HUES64 (cell line): Measurements from ENCODE around the gene RNASE3.
A peak's percentile ranks its signal among the peaks of the same experiment; 100 is the strongest.
"Not testable (repeated sequence)": the region's sequence is repeated elsewhere in the genome, so short reads cannot be mapped to it uniquely, and the experiment has no call there.

Experiments used
- H3K27ac ChIP-seq: 2 replicates; pipeline ENCODE4 v1.7.0; 2013; ENCODE audit warnings: low read depth, low read length, inconsistent platforms
- H3K27me3 ChIP-seq: 2 replicates; pipeline ENCODE4 v1.6.1; 2013; ENCODE audit warnings: mild to moderate bottlenecking, low read length; ENCODE audit not compliant: insufficient read depth
- H3K36me3 ChIP-seq: 2 replicates; pipeline ENCODE4 v1.6.1; 2013; ENCODE audit warnings: mild to moderate bottlenecking, low read length; ENCODE audit not compliant: insufficient read depth
- H3K4me1 ChIP-seq: 2 replicates; pipeline ENCODE4 v1.6.1; 2013; ENCODE audit warnings: mild to moderate bottlenecking, low read length, moderate library complexity; ENCODE audit not compliant: insufficient read depth
- H3K4me3 ChIP-seq: 2 replicates; pipeline ENCODE4 v1.5.1; 2013; ENCODE audit warnings: mild to moderate bottlenecking, low read length, moderate library complexity
- H3K9ac ChIP-seq: 2 replicates; pipeline ENCODE4 v1.6.1; 2013; ENCODE audit warnings: mild to moderate bottlenecking, low read depth, low read length
- H3K9me3 ChIP-seq: 2 replicates; pipeline ENCODE4 v1.6.1; 2013; ENCODE audit warnings: low read depth, low read length; ENCODE audit not compliant: insufficient read depth
- WGBS: fragments of 150-250, 120-280 bp; methylation state at CpG from one replicate; pipeline ENCODE4 v1.1.7; 2013; ENCODE audit warnings: missing lambda C conversion rate; 5-methylcytosine and 5-hydroxymethylcytosine counted together

RNASE3 gene

DNA sequence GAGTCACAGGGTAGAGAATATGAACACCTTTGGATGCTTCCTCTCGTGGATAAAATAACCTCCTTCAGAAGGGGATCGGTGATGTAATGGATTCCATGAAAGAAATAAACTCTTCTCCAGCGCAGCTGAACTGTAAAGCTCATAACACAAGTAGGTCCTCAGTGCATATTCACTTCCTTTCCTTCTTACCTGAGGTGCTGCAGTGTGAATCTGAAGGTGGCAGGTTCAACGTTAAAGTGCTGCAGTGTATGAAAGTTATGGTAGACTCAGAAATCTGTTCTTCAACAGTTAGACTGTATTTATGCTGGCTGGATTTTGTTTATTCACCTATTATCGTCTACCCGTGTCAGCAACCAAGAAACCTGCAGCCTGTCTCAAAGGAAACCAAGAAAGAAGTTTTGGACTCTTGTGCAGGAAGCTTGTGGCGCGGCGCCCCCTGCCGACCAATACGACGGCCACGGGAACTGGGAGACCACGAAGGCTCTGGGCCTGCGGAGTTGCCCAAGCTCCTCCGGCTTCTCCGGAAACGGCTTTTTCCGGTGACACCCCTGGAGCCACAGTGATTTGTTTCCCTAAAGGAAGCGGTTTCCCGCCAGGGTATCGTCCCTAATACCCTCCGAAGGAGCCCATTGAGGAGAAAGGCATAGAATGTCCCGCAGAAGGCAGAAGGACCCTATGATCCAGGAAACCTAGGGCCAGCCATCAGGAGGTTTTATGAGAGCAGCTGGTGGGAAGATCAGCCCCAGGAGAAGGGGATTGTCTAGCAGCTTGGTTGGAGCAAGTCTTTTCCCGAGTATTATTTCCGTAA lies 17.6 kb upstream of the RNASE3 start:
- no peaks in the 10 kb centered on the region for H3K4me1 ChIP-seq
- 23% methylated on average over 24 of the region's 26 CpGs for WGBS

DNA sequence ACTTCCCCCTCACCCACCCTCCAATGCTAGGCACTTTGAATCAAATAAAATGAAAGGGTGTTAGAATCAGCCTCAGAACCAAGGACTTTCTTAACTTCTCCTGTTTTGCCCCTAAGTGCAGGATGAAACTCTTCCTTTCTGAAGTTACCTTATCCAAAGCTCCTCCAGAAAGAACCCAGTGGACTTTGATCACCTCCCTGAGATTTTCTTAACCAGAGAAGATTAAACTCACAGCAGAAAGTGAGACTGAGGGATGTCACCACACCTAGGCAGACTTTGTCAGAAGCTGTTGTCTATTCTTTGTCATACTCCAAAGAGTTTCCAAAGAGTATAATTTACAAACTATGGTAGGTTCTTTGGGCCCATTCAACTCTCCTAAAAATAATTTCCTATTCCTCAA lies 14.2 kb upstream of the RNASE3 start:
- Histone ChIP-seq H3K9ac (no peak overlapping the region), H3K4me1 (no peaks in the 10 kb centered on the region), H3K27ac (no peak overlapping the region), H3K27me3 (peaks cover 22% of the 10 kb centered on the region), H3K4me3 (no peak overlapping the region), H3K36me3 (no peaks in the 10 kb centered on the region), H3K9me3 (no peaks in the 10 kb centered on the region)

More for the DNA sequence above, 17.6 kb upstream of the RNASE3 start:
- Histone ChIP-seq H3K27me3 (peaks cover 17% of the 10 kb centered on the region; the same call in 1 of the 2 replicates), H3K4me3 (peak overlapping the region; percentile 50), H3K9ac (peak overlapping the region; percentile 46; the same call in 1 of the 2 replicates), H3K27ac (no peak overlapping the region), H3K9me3 (no peaks in the 10 kb centered on the region), H3K36me3 (no peaks in the 10 kb centered on the region)

DNA sequence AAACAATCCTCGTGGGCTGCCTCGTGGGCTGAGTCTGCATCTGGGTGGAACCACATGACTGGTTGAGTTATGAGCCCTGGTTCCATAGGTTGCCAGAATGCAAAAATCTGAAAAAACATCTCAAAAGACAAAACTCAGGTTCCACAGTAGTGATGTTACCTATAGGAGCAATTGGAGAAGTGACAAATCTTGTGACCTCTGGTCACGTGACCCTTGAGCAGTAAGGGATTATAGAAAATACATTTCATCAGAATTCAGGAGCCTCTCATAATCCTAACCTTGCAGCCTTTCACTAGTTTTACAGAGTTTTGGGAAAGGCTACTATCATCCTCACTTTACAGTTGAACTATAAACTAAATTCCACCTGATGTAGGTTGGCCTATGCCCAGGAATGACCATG lies 12.5 kb upstream of the RNASE3 start:
- H3K27ac ChIP-seq: no peak overlapping the region
- H3K27me3 ChIP-seq: peaks cover 22% of the 10 kb centered on the region
- WGBS: 88% methylated on average over 2 of the region's 3 CpGs

DNA sequence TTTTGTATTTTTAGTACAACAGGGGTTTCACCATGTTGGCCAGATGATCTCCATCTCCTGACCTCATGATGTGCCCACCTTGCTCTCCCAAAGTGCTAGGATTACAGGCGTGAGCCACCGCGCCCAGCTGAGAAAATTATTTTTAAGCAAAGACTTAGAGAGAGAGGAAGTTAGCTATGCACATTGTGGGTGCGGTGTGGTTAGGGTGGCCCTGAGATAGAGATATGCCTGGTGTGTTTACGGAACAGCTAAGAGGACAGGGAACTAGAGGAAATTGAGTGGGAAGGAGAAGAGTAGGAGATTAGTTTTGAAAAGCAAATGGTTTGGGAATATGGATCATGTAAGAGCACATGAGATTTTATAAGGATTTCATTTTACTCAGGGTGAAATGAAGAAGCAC lies 10.0 kb upstream of the RNASE3 start:
- not testable (repeated sequence) for H3K9me3 ChIP-seq, H3K27ac ChIP-seq, H3K4me3 ChIP-seq, H3K36me3 ChIP-seq, H3K4me1 ChIP-seq, H3K9ac ChIP-seq
- WGBS: 92% methylated on average over 5 of the region's 5 CpGs
- peaks cover 13% of the 10 kb centered on the region for H3K27me3 ChIP-seq

More for the DNA sequence above, 12.5 kb upstream of the RNASE3 start:
- Histone ChIP-seq H3K9me3 (no peaks in the 10 kb centered on the region), H3K36me3 (no peaks in the 10 kb centered on the region), H3K4me1 (no peaks in the 10 kb centered on the region), H3K9ac (no peak overlapping the region), H3K4me3 (no peak overlapping the region)

DNA sequence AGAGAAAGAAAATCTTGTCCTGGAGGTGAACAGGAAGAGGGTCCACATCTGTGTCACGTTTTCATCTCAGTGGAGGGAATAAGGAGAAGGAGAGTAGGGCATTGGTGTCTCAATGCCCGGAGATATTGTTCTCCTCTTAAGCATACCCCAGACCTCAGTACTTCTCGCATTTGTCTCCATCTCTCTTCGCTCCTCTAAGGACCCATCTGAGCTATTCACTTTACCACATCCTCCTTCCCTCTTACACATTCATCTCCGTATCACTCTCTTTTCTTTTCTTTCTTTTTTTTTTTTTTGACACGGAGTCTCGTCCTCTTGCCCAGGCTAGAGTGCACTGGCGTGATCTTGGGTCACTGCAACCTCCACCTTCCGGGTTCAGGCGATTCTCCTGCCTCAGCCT lies 8.4 kb upstream of the RNASE3 start:
- not testable (repeated sequence) for H3K9me3 ChIP-seq, H3K4me3 ChIP-seq, H3K4me1 ChIP-seq, H3K27ac ChIP-seq, H3K36me3 ChIP-seq, H3K9ac ChIP-seq
- H3K27me3 ChIP-seq: peaks cover 13% of the 10 kb centered on the region
- no CpG with 5 or more reads among the region's 10 CpGs for WGBS

DNA sequence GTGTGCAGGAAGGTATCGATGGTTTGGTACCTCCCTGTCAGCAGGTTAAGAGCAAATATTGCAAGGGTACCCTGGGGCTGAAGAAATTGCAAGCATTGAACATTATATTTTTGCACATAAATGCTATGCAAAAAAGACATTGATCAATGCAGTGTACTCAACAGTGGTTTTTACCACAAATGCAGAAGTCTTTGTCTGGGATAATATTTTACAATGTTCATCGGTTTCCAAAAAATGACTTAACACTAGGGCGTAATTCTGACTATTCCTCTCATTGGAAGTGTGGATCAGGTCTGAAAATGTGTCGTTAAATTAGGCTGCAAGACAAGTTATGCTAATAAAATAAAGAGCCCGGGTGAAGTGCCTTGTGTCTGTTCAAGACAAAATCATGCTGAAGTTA lies 2.8 kb upstream of the RNASE3 start:
- not testable (repeated sequence) for H3K9me3 ChIP-seq, H3K36me3 ChIP-seq, H3K4me3 ChIP-seq, H3K9ac ChIP-seq, H3K27ac ChIP-seq, H3K4me1 ChIP-seq
- H3K27me3 ChIP-seq: peaks cover 11% of the 10 kb centered on the region; the same call in 1 of the 2 replicates
- 94% methylated on average over 5 of the region's 5 CpGs for WGBS

DNA sequence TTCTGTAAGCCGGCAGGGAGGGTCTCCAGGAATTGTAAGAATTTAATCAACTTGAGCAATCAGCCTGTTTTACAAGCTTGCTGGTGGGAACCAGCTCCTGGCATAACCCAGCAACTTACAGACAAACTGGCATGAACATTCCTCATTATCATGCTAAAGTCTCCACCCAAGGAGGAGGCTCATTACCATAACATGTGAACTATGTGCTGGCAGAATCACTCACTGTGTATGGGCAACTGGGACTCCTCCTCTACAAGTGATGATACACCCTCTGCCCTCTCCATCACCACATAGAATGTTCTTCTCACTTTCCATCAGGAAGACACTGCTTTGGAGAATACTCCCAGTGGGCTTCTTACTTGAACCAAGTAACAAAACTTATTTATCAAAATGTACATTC lies 4.1 kb downstream of the RNASE3 start:
- not testable (repeated sequence) for H3K36me3 ChIP-seq, H3K27ac ChIP-seq, H3K27me3 ChIP-seq, H3K9me3 ChIP-seq, H3K4me3 ChIP-seq, H3K9ac ChIP-seq, H3K4me1 ChIP-seq
- WGBS: 90% methylated on average over 1 of the region's 1 CpG

DNA sequence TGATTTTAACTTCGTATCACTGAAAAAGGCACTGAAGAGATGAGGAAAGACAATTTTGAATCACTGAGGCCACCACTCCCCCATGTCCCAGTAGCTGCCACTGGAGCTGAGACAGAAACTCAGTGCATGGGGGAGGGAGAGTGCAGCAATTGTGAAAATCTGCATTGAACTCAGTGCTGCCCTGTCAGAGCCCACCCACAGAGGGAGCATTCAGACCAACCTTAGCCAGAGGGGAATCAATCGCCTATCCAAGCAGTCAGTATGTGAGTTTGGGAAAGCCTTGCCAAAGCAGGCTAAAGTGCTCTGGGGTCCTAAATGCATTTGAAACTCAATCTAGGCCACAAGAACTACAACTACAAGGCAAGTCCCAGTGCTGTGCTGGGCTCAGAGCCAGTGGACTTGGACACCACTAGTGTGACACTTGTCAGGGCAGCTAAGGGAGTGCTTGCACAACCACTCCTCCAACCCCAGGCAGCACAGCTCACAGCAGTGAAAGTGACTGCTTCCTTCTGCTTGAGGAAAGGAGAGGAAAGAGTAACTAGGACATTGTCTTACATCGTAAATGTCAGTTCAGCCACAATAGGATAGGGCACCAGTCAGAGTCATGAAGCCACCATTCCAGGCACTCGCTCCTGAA lies 13.3 kb downstream of the RNASE3 start:
- Histone ChIP-seq H3K4me3 (no peak overlapping the region), H3K9ac (no peak overlapping the region), H3K36me3 (no peaks in the 10 kb centered on the region), H3K27ac (no peak overlapping the region), H3K27me3 (no peaks in the 10 kb centered on the region), H3K4me1 (peaks cover 3% of the 10 kb centered on the region; the same call in 1 of the 2 replicates), H3K9me3 (no peaks in the 10 kb centered on the region)
- WGBS: 65% methylated on average over 4 of the region's 4 CpGs

DNA sequence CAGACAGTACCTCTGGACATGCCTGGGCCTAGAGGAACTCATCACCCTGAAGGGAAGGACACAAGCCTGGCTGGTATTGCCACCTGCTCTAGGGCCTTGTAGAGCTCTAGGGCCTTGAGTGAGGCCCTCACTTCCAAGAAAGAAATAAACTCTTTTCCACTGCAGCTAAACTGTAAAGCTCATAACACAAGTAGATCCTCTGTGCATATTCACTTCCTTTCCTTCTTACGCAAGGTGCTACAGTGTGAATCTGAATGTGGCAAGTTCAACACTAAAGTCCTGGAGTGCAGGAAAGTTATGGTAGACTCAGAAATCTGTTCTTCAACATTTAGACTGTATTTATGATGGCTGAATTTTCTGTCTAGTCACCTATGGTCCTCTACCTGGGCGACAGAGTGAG lies 14.5 kb downstream of the RNASE3 start:
- WGBS: 96% methylated on average over 2 of the region's 2 CpGs
- no peak overlapping the region for H3K9ac ChIP-seq
- H3K27ac ChIP-seq: no peak overlapping the region
- no peak overlapping the region for H3K4me3 ChIP-seq
- H3K9me3 ChIP-seq: peaks cover 3% of the 10 kb centered on the region; the same call in 1 of the 2 replicates
- peaks cover 3% of the 10 kb centered on the region; the same call in 1 of the 2 replicates for H3K4me1 ChIP-seq
- H3K36me3 ChIP-seq: no peaks in the 10 kb centered on the region
- H3K27me3 ChIP-seq: no peaks in the 10 kb centered on the region

DNA sequence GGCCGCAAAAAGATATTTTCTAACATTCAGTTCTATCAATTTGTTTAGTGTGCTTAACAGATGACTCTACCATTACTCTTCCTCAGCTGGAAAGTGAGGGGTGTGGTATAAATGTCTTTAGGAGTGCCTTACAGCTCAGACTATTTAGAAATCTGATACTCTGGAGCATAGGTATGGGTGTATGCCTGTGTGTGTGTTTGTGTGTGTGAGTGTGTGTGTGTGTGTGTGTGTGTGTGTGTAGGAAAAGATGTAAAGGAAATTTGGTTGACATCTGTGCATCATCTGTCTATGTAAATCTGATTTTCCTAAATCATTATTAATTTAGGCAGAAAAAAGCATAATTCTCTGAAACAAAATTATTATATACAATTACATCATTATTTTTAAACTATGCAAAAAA lies 16.0 kb downstream of the RNASE3 start:
- Histone ChIP-seq H3K36me3 (no peaks in the 10 kb centered on the region), H3K4me3 (no peak overlapping the region), H3K9me3 (peaks cover 5% of the 10 kb centered on the region; the same call in 1 of the 2 replicates), H3K9ac (no peak overlapping the region), H3K4me1 (peaks cover 3% of the 10 kb centered on the region; the same call in 1 of the 2 replicates), H3K27ac (no peak overlapping the region), H3K27me3 (no peaks in the 10 kb centered on the region)
- WGBS: 100% methylated on average over 1 of the region's 1 CpG

DNA sequence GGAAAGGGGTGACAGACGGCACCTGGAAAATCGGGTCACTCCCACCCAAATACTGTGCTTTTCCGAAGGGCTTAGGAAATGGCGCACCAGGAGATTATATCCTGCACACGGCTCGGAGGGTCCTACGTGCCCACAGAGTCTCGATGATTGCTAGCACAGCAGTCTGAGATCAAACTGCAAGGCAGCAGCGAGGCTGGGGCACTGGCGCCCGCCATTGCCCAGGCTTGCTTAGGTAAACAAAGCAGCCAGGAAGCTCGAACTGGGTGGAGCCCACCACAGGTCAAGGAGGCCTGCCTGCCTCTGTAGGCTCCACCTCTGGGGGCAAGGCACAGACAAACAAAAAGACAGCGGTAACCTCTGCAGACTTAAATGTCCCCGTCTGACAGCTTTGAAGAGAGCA lies 19.6 kb downstream of the RNASE3 start:
- H3K4me3 ChIP-seq, H3K36me3 ChIP-seq, H3K27ac ChIP-seq, H3K4me1 ChIP-seq, H3K9ac ChIP-seq, H3K9me3 ChIP-seq, H3K27me3 ChIP-seq: not testable (repeated sequence)
- WGBS: 84% methylated on average over 13 of the region's 14 CpGs
